GM19239 (cell line): ENCODE data around the gene STK32C.

Experiments
- DNase-seq: peaks from one replicate; pipeline ENCODE4 v3.0.0; 2011; ENCODE audit warnings: low spot score; ENCODE audit not compliant: insufficient read length
- FAIRE-seq: peaks from 2 replicates; lab custom pipeline; 2011; peaks lifted over from hg19 to GRCh38; lab: Jason Lieb, UNC

Gene STK32C

GRCh38 chr10:132204781-132205473 lies 102.8 kb downstream of the STK32C start:
- no peak for DNase-seq
- no peak for FAIRE-seq

- DNase-seq (no peak), FAIRE-seq (no peak)
Measured at GRCh38 chr10:132204078-132204780, 103.5 kb downstream of the STK32C start.

GRCh38 chr10:132203256-132204077 lies 104.3 kb downstream of the STK32C start:
- DNase-seq (no peak), FAIRE-seq (no peak)

- DNase-seq: no peak
- FAIRE-seq: no peak
Measured at GRCh38 chr10:132202070-132202970, 105.4 kb downstream of the STK32C start.

GRCh38 chr10:132201111-132201969 lies 106.4 kb downstream of the STK32C start:
- no peak for DNase-seq
- FAIRE-seq: no peak

GRCh38 chr10:132200344-132201110 lies 107.2 kb downstream of the STK32C start:
- DNase-seq (no peak), FAIRE-seq (no peak)

- no peak for FAIRE-seq
Measured at GRCh38 chr10:132199854-132200311, 107.9 kb downstream of the STK32C start.

GRCh38 chr10:132199268-132199853 lies 108.4 kb downstream of the STK32C start:
- FAIRE-seq: no peak
- no peak for DNase-seq

More at GRCh38 chr10:132199854-132200311, 107.9 kb downstream of the STK32C start:
- no peak for DNase-seq

GRCh38 chr10:132198381-132199181 lies 109.2 kb downstream of the STK32C start:
- FAIRE-seq (no peak), DNase-seq (no peak)

GRCh38 chr10:132198068-132198370 lies 109.7 kb downstream of the STK32C start:
- no peak for DNase-seq
- FAIRE-seq: no peak

GRCh38 chr10:132197271-132198067 lies 110.3 kb downstream of the STK32C start:
- DNase-seq (no peak), FAIRE-seq (no peak)

- FAIRE-seq (no peak), DNase-seq (no peak)
Measured at GRCh38 chr10:132196178-132197113, 111.3 kb downstream of the STK32C start.

- DNase-seq: no peak
- no peak for FAIRE-seq
Measured at GRCh38 chr10:132195366-132196075, 112.2 kb downstream of the STK32C start.

- no peak for FAIRE-seq
Measured at GRCh38 chr10:132194726-132195125, 113.0 kb downstream of the STK32C start.

More at GRCh38 chr10:132194726-132195125, 113.0 kb downstream of the STK32C start:
- no peak for DNase-seq
